ENCODE measurements around the gene SHC2.
"Not testable (repeated sequence)": the region's sequence is repeated elsewhere in the genome, so short reads cannot be mapped to it uniquely, and the experiment has no call there.

Gene SHC2

GRCh38 chr19:468587-469256, 7.9 kb upstream of the SHC2 start:
- no peak for DNase-seq (ENCODE audit: low read depth)

GRCh38 chr19:467554-467953, 6.7 kb upstream of the SHC2 start:
- no peak for DNase-seq (ENCODE audit: low read depth)

GRCh38 chr19:465056-465816, 4.4 kb upstream of the SHC2 start:
- no peak for DNase-seq (ENCODE audit: low read depth)

- DNase-seq (ENCODE audit: low read depth): no peak
These were observed 3.3 kb upstream of the SHC2 start for GRCh38 chr19:464208-464545.

GRCh38 chr19:463483-464207, 2.8 kb upstream of the SHC2 start:
- no peak for DNase-seq (ENCODE audit: low read depth)

GRCh38 chr19:461721-462551, 1.1 kb upstream of the SHC2 start:
- DNase-seq (ENCODE audit: low read depth): no peak

GRCh38 chr19:459724-460511, 915 bp downstream of the SHC2 start:
- no peak for DNase-seq (ENCODE audit: low read depth)

- no peak for DNase-seq (ENCODE audit: low read depth)
These were observed 2.5 kb downstream of the SHC2 start for GRCh38 chr19:458091-459042.

GRCh38 chr19:457636-458035, 3.2 kb downstream of the SHC2 start:
- DNase-seq (ENCODE audit: low read depth): no peak

- no peak for DNase-seq (ENCODE audit: low read depth)
These were observed 4.2 kb downstream of the SHC2 start for GRCh38 chr19:456547-457110.

- DNase-seq (ENCODE audit: low read depth): no peak
These were observed 4.8 kb downstream of the SHC2 start for GRCh38 chr19:455851-456546.

GRCh38 chr19:455031-455705, 5.7 kb downstream of the SHC2 start:
- DNase-seq (ENCODE audit: low read depth): no peak

- no peak for DNase-seq (ENCODE audit: low read depth)
These were observed 7.2 kb downstream of the SHC2 start for GRCh38 chr19:453606-454005.

- no peak for DNase-seq (ENCODE audit: low read depth)
These were observed 8.0 kb downstream of the SHC2 start for GRCh38 chr19:452829-453228.

GRCh38 chr19:450912-451481, 9.8 kb downstream of the SHC2 start:
- not testable (repeated sequence) for DNase-seq (ENCODE audit: low read depth)

GRCh38 chr19:449916-450315, 10.9 kb downstream of the SHC2 start:
- DNase-seq (ENCODE audit: low read depth): no peak

GRCh38 chr19:447816-448560, 12.8 kb downstream of the SHC2 start:
- DNase-seq (ENCODE audit: low read depth): no peak

- DNase-seq (ENCODE audit: low read depth): no peak
These were observed 13.8 kb downstream of the SHC2 start for GRCh38 chr19:447064-447426.

Measured in stimulated activated CD8-positive, alpha-beta memory T cell treated with anti-CD3 and anti-CD28 coated beads, Interleukin-7, amount 100 ng/mL, for 24 hours (primary cell).